Hematopoietic multipotent progenitor cell treated with erythropoietin and hydrocortisone succinate and interleukin-3 and kit ligand, for 17 days (in vitro differentiated cells): ENCODE results near the gene PRKD1.
"Not testable (repeated sequence)": the region's sequence is repeated elsewhere in the genome, so short reads cannot be mapped to it uniquely, and the experiment has no call there.

Source experiments
- DNase-seq: peaks from one replicate; pipeline ENCODE4 v3.0.0-alpha.2; 2015; ENCODE audit warnings: low spot score

Gene PRKD1

DNA sequence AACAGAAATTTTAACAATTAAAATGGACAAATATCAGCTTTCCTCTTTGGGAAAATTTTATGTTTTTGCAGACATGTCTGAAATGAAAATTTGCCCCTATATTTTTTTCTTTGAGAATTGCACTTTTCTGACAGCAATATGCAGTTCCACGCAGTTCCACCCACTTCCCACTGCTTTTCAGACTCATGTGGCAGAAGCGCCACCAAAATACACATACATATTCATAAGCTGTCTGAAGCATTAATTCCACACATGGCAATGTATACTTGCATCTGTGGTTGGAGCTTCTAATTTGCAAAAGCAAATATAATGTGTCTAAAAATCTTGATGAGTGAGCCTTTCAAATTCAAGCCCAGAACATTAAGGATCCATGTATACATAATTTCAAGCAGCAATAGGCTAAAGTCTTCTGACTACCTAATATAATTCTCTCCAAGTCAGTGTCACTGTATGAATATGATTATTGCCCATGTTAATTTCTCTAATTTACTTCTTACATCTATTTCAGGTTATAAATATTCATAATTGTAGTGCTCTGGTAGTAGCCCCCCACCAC lies 129.5 kb downstream of the PRKD1 start:
- no peak for DNase-seq

DNA sequence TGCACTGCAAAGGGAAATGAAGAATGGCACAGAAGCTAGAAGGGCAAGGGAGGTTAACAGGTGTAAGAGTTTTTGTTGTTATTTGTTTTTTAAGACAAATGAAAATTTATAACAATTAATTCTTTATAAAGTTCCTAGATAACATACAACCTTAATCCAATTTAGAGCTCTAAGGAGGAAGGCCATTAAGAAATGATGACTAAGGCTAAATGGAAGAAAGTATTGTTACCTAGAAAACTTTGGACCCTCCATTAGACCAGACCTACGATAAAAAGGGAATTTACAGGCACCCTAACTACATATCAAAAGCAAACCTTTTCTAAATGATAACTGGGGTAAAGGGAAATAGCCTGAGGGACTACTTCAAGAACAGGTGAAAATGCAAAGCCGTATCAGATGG lies 130.8 kb downstream of the PRKD1 start:
- no peak for DNase-seq

DNA sequence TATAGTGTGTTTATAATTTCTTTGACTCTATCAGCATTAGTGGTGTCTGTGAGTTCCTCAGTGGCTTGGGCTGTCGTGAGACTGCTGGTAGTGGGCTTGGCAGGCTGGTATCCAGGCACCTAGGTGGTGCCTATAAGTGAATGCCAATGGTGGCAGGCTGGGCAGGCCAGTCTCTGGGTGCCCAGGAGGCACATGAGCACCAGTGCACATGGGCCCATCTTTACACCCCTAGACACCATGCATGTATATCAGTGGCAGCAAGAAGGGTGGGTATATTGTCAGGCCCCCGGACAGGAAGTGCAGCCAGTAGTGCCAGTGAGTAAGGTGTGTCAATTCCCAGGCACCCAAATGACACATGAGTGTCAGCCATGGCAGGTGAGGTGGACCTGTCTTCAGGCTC lies 138.2 kb downstream of the PRKD1 start:
- DNase-seq, result no peak

DNA sequence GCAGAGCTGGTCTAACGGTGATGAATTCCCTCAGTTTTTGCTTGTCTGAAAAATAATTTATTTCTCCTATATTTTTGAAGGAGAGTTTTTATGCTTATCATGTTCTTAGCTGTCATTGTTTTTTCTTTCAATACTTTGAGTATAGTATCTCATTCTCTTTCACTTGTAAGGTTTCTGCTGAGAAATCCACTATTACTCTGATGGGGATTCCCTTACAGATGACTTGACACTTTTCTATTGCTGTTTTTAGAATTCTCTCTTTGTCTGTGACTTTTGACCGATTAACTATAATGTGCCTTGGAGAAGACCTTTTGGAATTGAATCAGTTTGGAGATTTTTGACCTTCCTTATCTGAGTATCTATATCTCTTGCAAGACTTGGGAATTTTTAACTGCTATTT lies 139.6 kb downstream of the PRKD1 start:
- DNase-seq, result no peak

DNA sequence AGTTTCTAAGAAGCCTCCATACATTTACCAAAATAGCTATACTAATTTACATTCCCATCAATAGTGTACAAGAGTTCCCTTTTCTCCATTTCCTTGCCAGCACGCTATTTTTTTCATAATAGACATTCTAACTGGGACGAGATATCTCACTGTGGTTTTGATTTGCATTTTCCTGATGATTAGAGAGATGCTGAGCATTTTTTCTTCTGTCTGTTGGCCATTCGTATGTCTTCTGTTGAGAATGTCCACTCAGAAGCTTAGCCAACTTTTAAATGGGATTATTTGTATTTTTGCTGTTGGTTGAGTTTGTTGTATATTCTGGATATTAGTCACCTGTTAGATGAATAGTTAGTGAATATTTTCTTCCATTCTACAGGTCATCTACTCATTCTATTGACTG lies 144.1 kb downstream of the PRKD1 start:
- no peak for DNase-seq

DNA sequence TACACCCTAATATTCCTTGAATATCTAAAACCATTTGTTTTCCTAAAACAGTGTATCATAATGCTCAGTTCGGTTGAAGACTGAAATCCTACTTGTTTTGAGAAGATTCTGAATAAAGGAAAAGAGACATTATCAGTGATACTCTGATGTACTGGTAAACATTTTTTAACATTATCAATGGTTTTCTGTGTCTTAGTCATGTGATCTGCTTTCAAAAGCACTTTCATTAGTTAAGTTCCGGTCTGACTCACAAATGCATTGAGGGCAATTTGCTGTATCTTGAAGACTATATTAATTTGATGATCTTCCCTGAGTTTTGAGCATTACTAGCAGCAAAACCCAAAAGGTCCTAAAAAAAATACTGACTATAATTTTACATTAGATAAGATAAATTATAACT lies 145.6 kb downstream of the PRKD1 start:
- no peak for DNase-seq

DNA sequence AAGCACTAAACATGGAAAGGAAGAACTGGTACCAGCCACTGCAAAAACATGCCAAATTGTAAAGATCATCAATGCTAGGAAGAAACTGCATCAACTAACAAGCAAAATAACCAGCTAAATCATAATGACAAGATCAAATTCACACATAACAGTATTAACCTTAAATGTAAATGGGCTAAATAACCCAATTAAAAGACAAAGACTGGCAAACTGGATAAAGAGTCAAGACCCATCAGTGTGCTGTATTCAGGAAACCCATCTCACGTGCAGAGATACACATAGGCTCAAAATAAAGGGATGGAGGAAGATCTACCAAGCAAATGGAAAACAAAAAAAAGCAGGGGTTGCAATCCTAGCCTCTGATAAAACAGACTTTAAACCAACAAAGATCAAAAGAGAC lies 150.5 kb downstream of the PRKD1 start:
- DNase-seq, result not testable (repeated sequence)

DNA sequence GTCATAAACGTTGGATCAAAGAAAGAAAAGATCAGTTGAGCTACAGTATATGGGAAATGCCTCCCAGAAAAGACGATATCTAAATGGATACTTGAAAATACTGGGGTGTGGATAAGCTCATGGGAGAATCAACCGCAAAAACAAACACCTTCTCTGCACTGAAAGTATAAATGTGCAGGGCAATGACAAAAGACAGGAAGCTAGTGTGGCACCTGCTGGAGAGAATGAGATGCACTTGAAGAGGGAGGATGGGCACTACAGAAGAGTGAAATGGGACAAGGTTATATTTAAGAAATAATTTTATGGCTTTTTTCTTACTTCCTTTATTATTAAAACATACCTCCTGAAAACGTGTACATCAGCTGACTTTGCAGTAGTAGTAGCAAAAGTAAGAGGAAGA lies 153.7 kb downstream of the PRKD1 start:
- DNase-seq, result no peak

DNA sequence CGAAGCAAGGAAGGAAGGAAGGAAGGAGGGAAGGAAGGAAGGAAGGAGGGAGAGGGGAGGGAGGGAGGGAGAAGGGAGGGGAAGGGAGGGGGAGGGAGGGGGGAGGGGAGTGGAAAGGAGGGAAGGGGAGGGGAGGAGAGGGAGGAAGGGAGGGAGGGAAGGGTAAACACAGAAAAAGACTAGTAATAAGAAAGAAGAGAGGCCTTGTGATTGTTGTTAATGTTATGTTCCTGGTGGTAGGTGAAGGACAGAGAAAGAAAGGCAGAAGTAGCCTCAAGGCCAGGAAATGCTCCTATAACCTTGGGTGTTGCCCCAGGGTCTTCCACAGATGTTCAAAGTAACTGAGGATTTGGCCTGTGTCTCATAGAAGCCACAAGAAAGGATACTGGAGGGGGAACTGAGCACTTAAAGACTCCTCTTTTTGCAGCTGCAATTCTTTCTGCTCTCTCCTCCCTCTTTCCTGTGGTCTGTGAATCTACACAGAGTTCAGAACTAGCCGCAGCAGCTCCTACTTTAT lies 164.2 kb downstream of the PRKD1 start:
- DNase-seq, result no peak

DNA sequence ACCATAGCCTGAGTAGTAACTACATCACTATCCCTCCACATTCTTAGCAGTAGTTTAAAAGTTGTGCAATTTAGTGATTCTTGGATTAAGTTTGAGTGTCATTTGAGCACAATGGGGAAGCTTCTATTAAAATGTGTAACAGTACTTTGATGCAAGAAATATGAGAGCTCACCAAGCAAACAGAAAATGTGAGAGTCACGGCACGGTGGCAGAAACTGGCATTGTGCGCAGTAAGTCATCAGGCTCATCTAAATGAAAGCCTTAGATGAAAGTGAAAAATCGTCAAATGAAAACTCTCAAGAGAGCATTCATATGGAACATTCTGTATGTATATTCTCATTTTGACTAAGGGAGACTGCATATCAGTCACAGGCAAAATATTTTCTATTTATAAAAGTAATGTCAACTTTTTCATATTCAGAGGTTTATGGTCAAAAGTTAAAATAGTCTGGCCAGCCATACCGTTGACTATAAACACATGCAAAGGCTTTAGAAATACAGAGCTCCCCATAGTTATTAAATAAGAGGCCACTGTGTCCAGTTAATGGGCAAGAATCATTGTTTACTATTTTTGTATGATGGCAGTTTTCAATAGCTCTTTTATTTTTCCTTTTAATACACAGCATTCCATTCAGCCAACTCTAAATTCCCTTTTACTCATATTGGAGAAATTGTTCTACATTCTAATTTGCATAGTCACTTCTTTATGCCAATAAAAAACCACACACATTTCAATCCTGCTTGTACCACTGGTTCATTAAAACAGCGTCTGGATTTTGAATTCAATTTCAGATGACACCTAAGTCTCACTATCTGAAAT lies 167.9 kb downstream of the PRKD1 start:
- no peak for DNase-seq

DNA sequence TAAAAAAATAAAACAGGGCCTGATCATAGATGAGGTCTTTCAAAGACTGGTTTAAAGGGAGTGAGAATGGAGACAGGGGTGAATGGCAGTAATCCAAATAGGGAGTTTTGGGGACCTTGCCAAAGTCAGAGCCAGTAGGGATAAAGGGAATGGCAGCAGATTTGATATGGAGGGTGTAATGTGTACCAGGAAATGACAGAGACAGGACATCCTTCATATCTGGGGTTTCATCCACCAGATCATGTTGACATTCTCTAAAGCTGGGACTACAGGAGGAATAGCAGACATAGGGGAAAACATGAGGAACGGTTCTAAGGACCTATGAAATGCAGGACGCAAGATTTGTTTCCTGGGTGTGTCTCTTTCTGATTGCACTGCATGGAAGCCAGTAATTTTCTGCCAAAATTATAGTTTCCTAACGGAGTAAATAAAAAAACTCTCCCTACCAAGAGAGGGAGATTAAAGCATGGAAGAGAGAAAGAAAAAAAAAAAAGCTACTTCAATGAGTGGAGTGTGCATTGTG lies 169.9 kb downstream of the PRKD1 start:
- no peak for DNase-seq

DNA sequence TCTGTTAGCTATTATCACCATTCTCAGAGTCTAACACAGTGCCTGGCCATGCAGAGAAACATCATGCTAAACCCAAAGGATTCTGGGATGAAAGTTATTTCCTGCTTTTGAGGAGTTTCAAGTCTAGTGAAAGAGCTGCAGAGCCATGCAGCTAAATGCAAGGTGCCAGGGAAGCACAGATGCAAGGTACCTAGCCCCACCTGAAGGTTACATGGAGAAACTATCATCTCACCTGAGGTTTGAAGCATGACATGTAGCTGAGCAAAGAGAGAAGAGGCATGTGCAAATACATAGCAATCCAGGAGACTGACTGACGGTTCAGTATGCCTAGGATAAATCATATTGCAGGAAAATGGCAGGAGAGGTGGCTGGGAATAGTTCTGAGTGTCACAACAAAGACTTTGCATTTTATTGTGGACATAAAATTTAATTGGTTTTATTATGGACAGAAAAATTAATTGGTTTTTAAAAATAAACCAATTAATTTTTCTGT lies 170.4 kb downstream of the PRKD1 start:
- DNase-seq, result no peak

DNA sequence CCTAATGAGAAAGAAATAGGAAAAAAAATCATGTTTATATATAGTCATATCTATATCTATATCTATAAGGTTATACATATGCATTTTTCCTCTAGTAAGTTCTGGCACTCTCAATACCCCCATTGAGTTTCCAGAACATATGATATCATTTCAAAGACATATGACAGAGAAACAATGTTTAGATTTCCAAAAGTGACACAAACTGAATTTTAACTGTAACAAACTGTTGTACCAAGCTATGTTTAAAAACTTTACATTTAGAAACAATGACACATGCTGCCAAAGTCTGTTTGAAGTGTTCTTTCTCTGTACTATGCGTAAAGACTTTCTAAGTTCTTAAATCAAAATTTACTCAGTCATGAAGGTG lies 171.6 kb downstream of the PRKD1 start:
- DNase-seq, result no peak

DNA sequence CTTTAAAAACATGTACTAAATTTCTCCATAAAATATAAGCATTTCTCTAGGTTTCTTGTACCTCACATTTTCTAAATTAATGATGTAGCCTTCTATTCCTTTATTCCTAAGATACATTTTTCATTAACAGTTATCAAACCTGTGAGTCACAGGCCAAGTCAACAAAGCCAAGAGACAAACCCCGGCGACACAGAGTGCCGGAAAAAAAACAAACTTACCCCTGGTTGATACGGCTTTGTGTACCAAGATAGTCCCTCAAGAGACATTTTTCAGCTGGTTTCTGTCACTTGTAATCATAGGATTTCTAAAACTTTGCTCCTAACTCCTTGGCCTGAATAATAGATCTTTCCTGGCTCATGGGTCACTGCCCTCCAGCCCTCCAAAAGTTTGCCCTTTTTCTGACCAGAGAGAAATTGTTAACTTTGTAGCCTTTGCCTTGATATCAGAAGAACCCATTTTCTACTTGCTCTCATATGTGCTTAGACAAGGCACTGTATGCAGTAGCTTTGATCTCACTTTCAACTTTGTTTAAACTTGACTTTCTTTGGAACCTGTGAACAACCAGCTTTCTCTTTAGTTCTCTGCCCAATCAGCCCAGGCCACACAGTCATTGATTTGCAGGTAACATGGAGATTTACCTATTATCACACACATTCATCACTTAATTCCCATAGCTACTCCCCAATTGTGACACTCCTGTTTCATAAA lies 172.2 kb downstream of the PRKD1 start:
- no peak for DNase-seq

DNA sequence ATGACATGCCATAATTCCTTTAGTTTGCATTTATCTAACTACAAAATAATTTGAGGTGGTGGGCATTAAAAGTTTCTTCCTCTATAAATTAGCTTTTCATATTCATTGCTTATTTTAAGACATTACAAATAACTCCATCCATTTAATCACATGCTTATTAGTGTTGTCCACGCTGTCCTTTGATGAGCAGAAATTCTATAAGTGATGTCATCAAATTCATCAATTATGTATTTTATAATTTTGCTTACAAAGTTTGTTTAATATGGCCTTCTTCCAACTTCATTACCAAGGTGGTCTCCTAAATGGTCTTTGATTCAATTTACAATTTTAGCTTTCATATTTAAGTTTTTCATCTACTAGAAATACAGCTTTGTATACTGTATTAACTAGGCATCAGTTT lies 173.5 kb downstream of the PRKD1 start:
- no peak for DNase-seq

DNA sequence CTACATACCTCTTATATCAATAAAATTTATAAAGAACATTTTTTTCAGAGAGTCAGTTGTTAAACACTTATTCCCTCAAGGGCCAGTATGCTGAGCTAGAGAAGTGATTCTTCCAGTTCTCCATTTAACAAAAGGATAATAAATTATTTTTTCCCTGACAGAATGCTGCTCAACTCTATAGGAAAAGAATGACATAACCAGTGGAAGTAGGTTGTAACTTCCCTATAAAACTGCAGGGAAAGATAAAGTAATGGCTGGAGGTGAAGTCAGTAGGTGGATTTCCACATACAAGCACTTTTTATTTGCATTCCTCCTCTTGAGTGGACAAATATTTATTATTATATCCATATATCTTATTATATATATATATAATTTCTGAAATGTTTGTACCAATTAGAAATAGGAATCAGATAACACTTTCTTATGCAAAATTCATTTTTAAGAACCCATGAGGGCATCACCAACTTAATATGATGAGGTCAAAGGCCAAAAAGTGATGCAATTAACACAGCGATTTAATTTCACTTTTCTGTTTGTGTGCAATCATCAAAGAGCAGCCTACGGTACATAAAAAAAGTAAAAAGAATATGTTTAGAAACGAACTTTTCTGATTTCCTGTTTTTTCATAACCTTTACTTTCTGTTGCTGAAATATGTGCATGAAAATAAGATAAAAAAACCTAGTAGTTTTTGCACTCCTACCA lies 175.3 kb downstream of the PRKD1 start:
- DNase-seq, result no peak

DNA sequence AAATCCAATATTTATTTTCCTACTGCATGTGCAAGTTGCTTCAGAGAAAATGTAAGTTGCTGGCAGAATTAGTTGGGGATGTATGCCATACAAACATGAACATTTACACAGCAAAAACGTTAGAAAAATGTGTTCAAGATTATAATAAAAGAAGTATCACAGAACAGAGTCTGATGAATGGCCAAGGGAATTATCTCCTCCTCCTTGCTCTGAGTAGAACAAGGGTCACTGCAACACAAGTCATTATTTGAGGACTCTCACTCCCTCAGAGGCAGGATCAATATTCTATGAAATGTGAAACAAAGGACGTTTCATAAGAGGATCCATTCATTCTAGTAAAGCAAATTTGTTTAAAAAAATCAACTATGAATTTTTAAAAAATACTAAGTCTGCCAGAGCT lies 177.8 kb downstream of the PRKD1 start:
- DNase-seq, result no peak

DNA sequence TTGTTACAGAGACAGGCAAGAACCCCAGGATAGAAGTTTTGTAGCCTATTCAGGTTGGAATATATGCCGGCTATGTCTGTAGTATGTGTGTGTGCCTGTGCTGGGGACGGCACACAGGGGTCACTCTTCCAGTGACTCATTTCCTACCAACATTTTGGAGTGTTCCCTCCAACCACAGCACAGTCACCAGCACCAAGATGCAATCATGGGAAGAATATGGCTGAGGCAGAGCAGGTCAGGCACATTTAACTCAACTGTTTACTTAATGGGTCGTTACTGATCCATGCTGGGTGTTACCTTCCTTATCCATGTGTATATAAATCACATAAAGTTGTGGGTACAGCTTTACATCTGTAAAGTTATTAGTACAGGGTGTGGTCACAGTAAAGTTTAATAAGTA lies 178.3 kb downstream of the PRKD1 start:
- no peak for DNase-seq

DNA sequence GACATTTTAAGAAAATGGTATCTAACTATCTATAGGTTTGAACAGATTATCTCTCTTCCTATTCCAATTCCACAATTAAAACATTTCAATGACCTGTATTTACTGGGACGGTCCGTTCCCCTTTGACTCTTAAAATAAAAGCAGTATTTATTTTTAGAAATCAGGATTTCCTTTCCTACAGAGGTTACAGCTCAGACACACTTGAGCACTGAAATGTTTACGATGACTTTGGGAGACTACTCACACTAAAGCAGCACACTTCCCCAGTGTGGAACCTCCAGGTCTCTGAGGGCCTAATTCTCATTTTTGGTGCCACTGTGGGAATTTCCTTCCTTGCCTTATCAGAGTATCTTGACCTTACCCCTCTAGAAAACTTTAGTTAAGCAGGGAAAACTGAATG lies 181.8 kb downstream of the PRKD1 start:
- DNase-seq, result no peak

DNA sequence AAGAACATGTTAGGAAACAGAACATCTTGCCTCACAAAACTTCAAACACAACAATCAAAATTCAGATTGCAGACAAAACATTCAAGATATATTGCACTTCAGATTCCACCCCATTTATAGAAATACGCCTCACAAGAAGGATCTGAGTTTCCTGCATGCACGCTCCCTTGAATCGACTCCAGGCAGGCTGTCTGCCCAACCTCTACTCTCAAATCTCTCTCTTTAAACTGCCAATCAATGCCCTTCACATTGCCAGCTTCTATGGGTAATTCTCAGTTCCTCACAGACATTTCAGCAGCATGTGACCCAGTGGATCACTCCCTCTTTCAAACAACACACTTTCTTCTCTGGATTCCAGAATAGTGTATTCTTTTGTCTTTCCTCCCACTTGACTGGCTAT lies 184.1 kb downstream of the PRKD1 start:
- no peak for DNase-seq

DNA sequence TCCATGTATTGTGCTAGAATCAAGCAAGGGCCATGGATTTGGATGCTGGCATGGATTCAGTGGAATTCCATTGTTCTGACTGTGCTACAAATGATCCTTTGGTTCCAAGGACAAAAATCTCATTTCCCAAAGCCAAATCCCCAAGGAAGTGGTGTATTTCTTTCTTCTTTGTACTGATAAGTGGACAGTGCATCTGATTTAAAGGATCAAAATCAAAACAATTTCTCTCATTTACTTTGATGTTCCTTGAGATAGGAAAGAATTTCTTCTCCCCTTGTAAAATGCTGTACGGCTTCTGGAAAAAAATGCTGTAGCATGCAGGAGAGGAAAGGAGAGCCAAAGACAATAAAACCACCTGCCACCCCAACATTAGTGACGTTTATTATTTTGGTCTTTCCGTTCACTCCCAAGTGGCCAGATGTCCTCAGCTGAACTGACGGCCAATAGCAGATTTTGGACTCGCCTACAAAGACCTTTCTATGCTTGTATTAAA lies 185.7 kb downstream of the PRKD1 start:
- DNase-seq, result no peak

DNA sequence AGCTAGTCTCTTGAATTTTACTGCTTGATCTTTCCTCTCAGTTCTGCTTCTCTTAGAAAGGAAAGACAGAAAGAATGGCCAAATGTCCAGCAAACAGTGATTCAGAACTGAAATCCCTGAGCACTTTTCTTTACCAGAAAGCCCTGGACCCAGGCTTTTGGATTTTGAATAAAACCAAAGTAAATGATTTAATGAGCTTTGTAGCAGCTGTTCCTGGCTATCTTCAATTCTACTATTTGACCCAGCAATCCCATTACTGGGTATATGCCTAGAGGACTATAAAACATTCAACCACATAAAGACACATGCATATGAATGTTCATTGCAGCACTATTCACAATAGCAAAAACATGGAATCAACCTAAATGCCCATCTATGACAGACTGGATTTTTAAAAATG lies 187.2 kb downstream of the PRKD1 start:
- DNase-seq, result no peak
